Heart right ventricle (tissue), 16 donors: ENCODE data around the gene NRDE2. TPM values are rescaled to one million over a fixed set of nuclear protein-coding genes. Genes with fewer than 3 reads are reported as not detected.
"Not testable (repeated sequence)": the region's sequence is repeated elsewhere in the genome, so short reads cannot be mapped to it uniquely, and the experiment has no call there.

Source experiments
- ATAC-seq, 8 donors: fragments of 200-7000 bp; cut with Tn5 transposase; one replicate each; pipeline ENCODE4 v1.9.1; 2020; ENCODE audit warnings: mild to moderate bottlenecking in 8 of 8, moderate library complexity in 8 of 8, moderate number of reproducible peaks in 1 of 8
- DNase-seq, 2 donors: peaks; one replicate each; pipeline ENCODE4 v3.0.0-alpha.2; 2020
- H3K27ac ChIP-seq, 10 donors: fragments of 200-600 bp; sonication (generic) in 2 of 10; one replicate each; pipeline versions ENCODE4 v1.5.0 to v1.8.0; 2020 to 2022; ENCODE audit warnings: mild to moderate bottlenecking in 3 of 10
- H3K27me3 ChIP-seq, 7 donors: fragments of 200-600 bp; one replicate each; pipeline ENCODE4 v1.8.0; 2021 to 2022; ENCODE audit warnings: mild to moderate bottlenecking in 2 of 7
- H3K36me3 ChIP-seq, 9 donors: fragments of 200-600 bp; sonication (generic) in 1 of 9; one replicate each; pipeline versions ENCODE4 v1.5.0 to v1.8.0; 2020 to 2022; ENCODE audit warnings: mild to moderate bottlenecking in 2 of 9
- H3K4me1 ChIP-seq, 9 donors: fragments of 200-600 bp; sonication (generic) in 1 of 9; one replicate each; pipeline versions ENCODE4 v1.5.0 to v1.8.0; 2020 to 2022; ENCODE audit warnings: mild to moderate bottlenecking in 4 of 9
- H3K4me3 ChIP-seq, 10 donors: fragments of 200-600 bp; sonication (generic) in 2 of 10; one replicate each; pipeline versions ENCODE4 v1.5.0 to v1.8.0; 2020 to 2022; ENCODE audit warnings: mild to moderate bottlenecking in 7 of 10, moderate library complexity in 2 of 10
- H3K9me3 ChIP-seq, 11 donors: fragments of 200-600 bp in 10 of 11; sonication (generic) in 2 of 11; one replicate each; pipeline versions ENCODE4 v1.5.0 to v1.8.0; 2013 to 2022; ENCODE audit warnings: mild to moderate bottlenecking in 2 of 11, control low read depth in 1 of 11, moderate library complexity in 1 of 11
- WGBS, 2 donors: extraction: QIAGEN DNeasy Blood & Tissue Kit; methylation state at CpG; one replicate each; pipeline ENCODE4 v1.1.7; 2013; ENCODE audit warnings: inconsistent platforms in 1 of 2; 5-methylcytosine and 5-hydroxymethylcytosine counted together
- intact Hi-C, 10 donors: fragments of 100-400 bp; cut with DNase I; formaldehyde crosslinking; loops; one replicate each; pipeline versions ENCODE4 v1.11.1 to v1.14.2; 2022
- polyA plus RNA-seq, 2 donors: library from polyadenylated mRNA; stranded (reverse); fragments of 200-250 nt; gene quantifications; one replicate each; pipeline ENCODE4 v1.2.3, GENCODE V29; 2013
- total RNA-seq, 10 donors: library from RNA; stranded (reverse); fragmentation: NEBNext Ultra II Directional in 3 of 10; extraction: Animal tissue kit (Norgen Biotek cat#: 25700) in 3 of 10; gene quantifications; one replicate each; pipeline versions ENCODE4 v1.2.1 to v1.2.4, GENCODE V29; 2021 to 2023
- TF ChIP-seq, protein P1 (sequence below), 9 donors: fragments of 200-600 bp; sonication (generic) in 2 of 9; IDR thresholded peaks; one replicate each; pipeline versions ENCODE4 v1.5.0 to v1.8.0; 2021 to 2022; ENCODE audit warnings: antibody characterized with exemption in 9 of 9, mild to moderate bottlenecking in 5 of 9, moderate library complexity in 1 of 9
- donor health status: Arrhythmogenic right ventricular cardiomyopathy.
- donor health status: ischemic (EF 13 %, LVEDD 7.1; RV severe dilation, severe dysfunction).
- donor health status: healthy with polysubstance abuse.
- donor health status: DM: no; HTN: yes; CAD: no.
- donor health status: DM: no; HTN: no; CAD: no.
- donor health status: ischemic (EF 25% LVEDD 6.9; RV normal size, moderate dysfunction).
- donor health status: ischemic (EF 25% LVEDD 5.7; RV mildly dilated, moderate dysfunction).
- donor health status: healthy.
- donor health status: DM: yes; HTN: yes; CAD: no.
- donor health status: Ischemic cardiomyopathy.
- donor health status: ischemic (EF 35%, LVEDD 5.7; RV mildly dilated, moderate dysfunction).
- donor health status: nonischemic (EF 11% LVEDD 7.7; RV severe dilation, severe dysfunction).
- donor health status: DM: yes; HTN: yes; CAD: no.
- donor health status: PGD.
- donor health status: ischemic (EF 29% LVEDD 5.4; RV normal size, mild dysfunction).
- donor health status: nonischemic (EF 23%, LVEDD 6.1; RV moderate dilation, normal function).

NRDE2 gene
- total and polyA plus RNA-seq, 12 donors, result 4.3 to 16.7 (median 13.5) TPM

GRCh38 chr14:90248594-90248993 lies 83.1 kb downstream of the NRDE2 start:
- ATAC-seq (no peak), DNase-seq (no peak)
- H3K27ac ChIP-seq, result no peak overlapping the region
- no peaks in the 10 kb centered on the region for H3K36me3 ChIP-seq
- no peaks in the 10 kb centered on the region for H3K4me1 ChIP-seq
- peaks cover 0 to 6% (median 0%) of the 10 kb centered on the region in 7 donors for H3K27me3 ChIP-seq
- WGBS, 2 donors, result 89 to 99% methylated on average over 2 of the region's 2 CpGs
- TF ChIP-seq, protein P1, sequence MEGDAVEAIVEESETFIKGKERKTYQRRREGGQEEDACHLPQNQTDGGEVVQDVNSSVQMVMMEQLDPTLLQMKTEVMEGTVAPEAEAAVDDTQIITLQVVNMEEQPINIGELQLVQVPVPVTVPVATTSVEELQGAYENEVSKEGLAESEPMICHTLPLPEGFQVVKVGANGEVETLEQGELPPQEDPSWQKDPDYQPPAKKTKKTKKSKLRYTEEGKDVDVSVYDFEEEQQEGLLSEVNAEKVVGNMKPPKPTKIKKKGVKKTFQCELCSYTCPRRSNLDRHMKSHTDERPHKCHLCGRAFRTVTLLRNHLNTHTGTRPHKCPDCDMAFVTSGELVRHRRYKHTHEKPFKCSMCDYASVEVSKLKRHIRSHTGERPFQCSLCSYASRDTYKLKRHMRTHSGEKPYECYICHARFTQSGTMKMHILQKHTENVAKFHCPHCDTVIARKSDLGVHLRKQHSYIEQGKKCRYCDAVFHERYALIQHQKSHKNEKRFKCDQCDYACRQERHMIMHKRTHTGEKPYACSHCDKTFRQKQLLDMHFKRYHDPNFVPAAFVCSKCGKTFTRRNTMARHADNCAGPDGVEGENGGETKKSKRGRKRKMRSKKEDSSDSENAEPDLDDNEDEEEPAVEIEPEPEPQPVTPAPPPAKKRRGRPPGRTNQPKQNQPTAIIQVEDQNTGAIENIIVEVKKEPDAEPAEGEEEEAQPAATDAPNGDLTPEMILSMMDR (IDR thresholded peaks at IDR 0.05), result no peak
- intact Hi-C loops, result no loop called here
- H3K9me3 ChIP-seq, result no peaks in the 10 kb centered on the region
- H3K4me3 ChIP-seq, result no peak overlapping the region

DNA sequence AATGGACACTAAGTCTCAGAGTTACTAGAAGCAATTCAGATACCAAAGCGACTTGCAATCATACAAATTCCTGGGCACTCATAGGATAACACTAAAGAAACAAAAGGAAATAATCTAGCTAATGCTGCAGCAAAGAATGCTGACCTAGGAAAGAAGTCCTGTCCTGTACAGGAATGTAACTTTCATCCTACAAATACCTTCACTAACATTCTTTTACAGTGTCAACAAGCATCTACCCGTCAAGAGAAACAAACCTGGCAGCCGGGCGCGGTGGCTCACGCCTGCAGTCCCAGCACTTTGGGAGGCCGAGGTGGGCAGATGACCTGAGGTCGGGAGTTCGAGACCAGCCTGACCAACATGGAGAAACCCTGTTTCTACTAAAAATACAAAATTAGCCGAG lies 84.3 kb downstream of the NRDE2 start:
- ATAC-seq, H3K4me3 ChIP-seq, H3K27me3 ChIP-seq, H3K9me3 ChIP-seq, H3K27ac ChIP-seq, H3K4me1 ChIP-seq, intact Hi-C loops, H3K36me3 ChIP-seq, DNase-seq: not testable (repeated sequence)
- WGBS, 2 donors, result 85 to 86% methylated on average over 10 of the region's 10 CpGs

- H3K27me3 ChIP-seq, result peaks cover 0 to 3% (median 0%) of the 10 kb centered on the region in 7 donors
- 75 to 78% methylated on average over 4 of the region's 4 CpGs for WGBS, 2 donors
- H3K9me3 ChIP-seq, result peaks cover 0 to 3% (median 0%) of the 10 kb centered on the region in 11 donors
- H3K36me3 ChIP-seq, result no peaks in the 10 kb centered on the region
- TF ChIP-seq, protein P1 (IDR thresholded peaks at IDR 0.05), result no peak
- H3K4me3 ChIP-seq, result no peak overlapping the region
- ATAC-seq, result no peak
- no peaks in the 10 kb centered on the region for H3K4me1 ChIP-seq
- H3K27ac ChIP-seq, result no peak overlapping the region
- intact Hi-C loops, result no loop called here
- no peak for DNase-seq
These were observed 84.8 kb downstream of the NRDE2 start for GRCh38 chr14:90246936-90247335.

GRCh38 chr14:90242444-90242843 lies 89.3 kb downstream of the NRDE2 start:
- TF ChIP-seq, protein P1 (IDR thresholded peaks at IDR 0.05), result no peak
- Histone ChIP-seq H3K36me3 (no peaks in the 10 kb centered on the region), H3K27me3 (no peaks in the 10 kb centered on the region), H3K9me3 (peaks cover 3 to 48% (median 33%) of the 10 kb centered on the region in 11 donors), H3K4me3 (no peak overlapping the region), H3K4me1 (no peaks in the 10 kb centered on the region), H3K27ac (no peak overlapping the region)
- intact Hi-C loops, result no loop called here
- ATAC-seq (no peak), DNase-seq (no peak)

- intact Hi-C loops, result loop anchor here in 6 of 10 donors (5.0 to 10.0 kb wide), 5 partner anchors 124 to 267 kb away; partner anchors contain the start of gene KCNK13 (in 1 of the 6)
- Histone ChIP-seq H3K9me3 (peaks cover 3 to 55% (median 33%) of the 10 kb centered on the region in 11 donors), H3K4me1 (peaks cover 0 to 7% (median 0%) of the 10 kb centered on the region in 9 donors), H3K27ac (no peak overlapping the region), H3K27me3 (peaks cover 0 to 10% (median 0%) of the 10 kb centered on the region in 7 donors), H3K4me3 (no peak overlapping the region), H3K36me3 (no peaks in the 10 kb centered on the region)
- TF ChIP-seq, protein P1 (IDR thresholded peaks at IDR 0.05), result no peak
- ATAC-seq, result no peak
- WGBS, 2 donors, result 77 to 86% methylated on average over 3 of the region's 3 CpGs
- DNase-seq, result no peak
These were observed 92.6 kb downstream of the NRDE2 start for GRCh38 chr14:90239139-90239538.
